SK-N-SH (cell line): ENCODE results near the gene PREB. TPM values are rescaled to one million over a fixed set of nuclear protein-coding genes. Genes with fewer than 3 reads are reported as not detected.

Source experiments
- CTCF ChIA-PET: fragments of 300-600, 350-600 bp; formaldehyde crosslinking; extraction: SDS; loops from one replicate; lab custom pipeline; 2021; lab: Yijun Ruan, JAX
- POLR2A ChIA-PET: fragments of 350-600 bp; sonication (Branson Sonifier 250); formaldehyde crosslinking; extraction: SDS; loops from one replicate; lab custom pipeline; 2020; ENCODE audit warnings: antibody characterized with exemption, inconsistent platforms; lab: Yijun Ruan, JAX
- DNase-seq: peaks from one replicate; pipeline ENCODE4 v3.0.0; 2012
- H2AFZ ChIP-seq: fragments of 200-600 bp; sonication (generic); 2 replicates; pipeline ENCODE4 v1.8.1; 2016; ENCODE audit warnings: antibody characterized with exemption, mild to moderate bottlenecking, low read depth
- H3F3A ChIP-seq: fragments of 200-600 bp; sonication (generic); replicated peaks from 2 replicates; pipeline ENCODE3; 2016; ENCODE audit warnings: antibody characterized with exemption, mild to moderate bottlenecking; ENCODE audit not compliant: insufficient read depth
- H3K27ac ChIP-seq, 2 experiments: fragments of 200-500 bp in 1 of 2; fragments of 200-600 bp in 1 of 2; sonication (Bioruptor generic) in 1 of 2; sonication (generic), shearing (Covaris generic) in 1 of 2; 2 replicates each; pipeline versions ENCODE4 v1.5.1 to v1.6.1; 2014 to 2016; ENCODE audit warnings: low read depth in 2 of 2, inconsistent platforms in 1 of 2, low read length in 1 of 2, mild to moderate bottlenecking in 1 of 2, mixed read lengths in 1 of 2
- H3K27me3 ChIP-seq: fragments of 200-600 bp; sonication (generic), shearing (Covaris generic); 2 replicates; pipeline ENCODE4 v1.6.1; 2016; ENCODE audit warnings: mixed run types; ENCODE audit not compliant: insufficient read depth
- H3K36me3 ChIP-seq, 2 experiments: fragments of 200-500 bp in 1 of 2; fragments of 200-600 bp in 1 of 2; sonication (Bioruptor generic) in 1 of 2; sonication (generic) in 1 of 2; replicated peaks in 1 of 2; 2 replicates each; pipeline versions ENCODE3 to v1.5.1; 2014 to 2016; ENCODE audit warnings: low read length in 1 of 2, mild to moderate bottlenecking in 1 of 2; ENCODE audit not compliant: insufficient read depth in 2 of 2, control insufficient read depth in 1 of 2
- H3K4me1 ChIP-seq, 2 experiments: fragments of 200-500 bp in 1 of 2; fragments of 200-600 bp in 1 of 2; sonication (Bioruptor generic) in 1 of 2; sonication (generic), shearing (Covaris generic) in 1 of 2; 2 replicates each; pipeline versions ENCODE4 v1.5.1 to v1.6.1; 2014 to 2016; ENCODE audit warnings: low read depth in 1 of 2, low read length in 1 of 2, mixed run types in 1 of 2; ENCODE audit not compliant: insufficient read depth in 2 of 2, control insufficient read depth in 1 of 2
- H3K4me2 ChIP-seq: fragments of 200-600 bp; sonication (generic), shearing (Covaris generic); 2 replicates; pipeline ENCODE4 v1.6.1; 2017; ENCODE audit warnings: mixed run types
- H3K4me3 ChIP-seq, 2 experiments: fragments of 200-500 bp in 1 of 2; fragments of 200-600 bp in 1 of 2; sonication (Bioruptor generic) in 1 of 2; sonication (generic), shearing (Covaris generic) in 1 of 2; 2 replicates each; pipeline versions ENCODE4 v1.5.1 to v1.8.1; 2014 to 2016; ENCODE audit warnings: low read depth in 2 of 2, inconsistent platforms in 1 of 2, low read length in 1 of 2, mild to moderate bottlenecking in 1 of 2, mixed read lengths in 1 of 2, moderate library complexity in 1 of 2
- H3K79me2 ChIP-seq: fragments of 200-600 bp; sonication (generic); 2 replicates; pipeline ENCODE4 v1.8.1; 2017; ENCODE audit warnings: mild to moderate bottlenecking; ENCODE audit not compliant: insufficient read depth
- H3K9ac ChIP-seq: fragments of 200-600 bp; sonication (generic); 2 replicates; pipeline ENCODE4 v1.6.1; 2017; ENCODE audit warnings: mixed run types
- H3K9me2 ChIP-seq: fragments of 200-600 bp; sonication (generic); 2 replicates; pipeline ENCODE4 v1.6.1; 2017; ENCODE audit warnings: mixed run types
- H3K9me3 ChIP-seq: fragments of 200-600 bp; sonication (generic); 2 replicates; pipeline ENCODE4 v1.6.1; 2017; ENCODE audit warnings: mixed run types, mild to moderate bottlenecking, moderate library complexity
- H4K20me1 ChIP-seq: fragments of 200-600 bp; sonication (generic); 2 replicates; pipeline ENCODE4 v1.6.1; 2017; ENCODE audit warnings: mild to moderate bottlenecking, mixed run types; ENCODE audit not compliant: insufficient read depth
- CHD2 ChIP-seq: fragments of 150-350 bp; IDR thresholded peaks from 2 replicates; pipeline ENCODE4 v1.6.1; 2018; ENCODE audit warnings: low read length; ENCODE audit not compliant: partially characterized antibody
- CTCF ChIP-seq: fragments of 200-600 bp; sonication (generic); IDR thresholded peaks from 2 replicates; pipeline ENCODE4 v1.6.1; 2017; ENCODE audit warnings: antibody characterized with exemption, mild to moderate bottlenecking, moderate library complexity
- FOXJ3 ChIP-seq: sonication (generic); formaldehyde crosslinking; IDR thresholded peaks from 2 replicates; pipeline ENCODE4 v1.5.1; 2020; ENCODE audit warnings: mild to moderate bottlenecking, missing genetic modification reagents
- FOXM1 ChIP-seq: IDR thresholded peaks from 2 replicates; pipeline ENCODE4 v1.4.0; 2012; ENCODE audit warnings: low read depth, mild to moderate bottlenecking
- IRF3 ChIP-seq: fragments of 150-350 bp; IDR thresholded peaks from 2 replicates; pipeline ENCODE4 v1.6.1; 2016; ENCODE audit warnings: mild to moderate bottlenecking, low read depth, low read length
- JUND ChIP-seq: IDR thresholded peaks from 2 replicates; pipeline ENCODE4 v1.4.0; 2012
- MEF2A ChIP-seq: IDR thresholded peaks from 2 replicates; pipeline ENCODE4 v1.4.0; 2012; ENCODE audit warnings: low read depth, borderline replicate concordance
- MXI1 ChIP-seq: IDR thresholded peaks from 2 replicates; pipeline ENCODE4 v1.6.1; 2012; ENCODE audit warnings: mild to moderate bottlenecking, low read depth, low read length, improper control_type of control experiment
- POLR2AphosphoS5 ChIP-seq: IDR thresholded peaks from 2 replicates; pipeline ENCODE4 v1.6.1; 2012; ENCODE audit warnings: low read depth, low read length
- RFX5 ChIP-seq: IDR thresholded peaks from 2 replicates; pipeline ENCODE4 v1.6.1; 2012; ENCODE audit warnings: mild to moderate bottlenecking, improper control_type of control experiment, low read length
- RXRA ChIP-seq: IDR thresholded peaks from 2 replicates; pipeline ENCODE4 v1.4.0; 2012; ENCODE audit warnings: low read depth, mild to moderate bottlenecking, borderline replicate concordance
- SMC3 ChIP-seq: IDR thresholded peaks from 2 replicates; pipeline ENCODE4 v1.6.1; 2012; ENCODE audit warnings: low read depth, low read length, improper control_type of control experiment
- USF2 ChIP-seq: fragments of 150-350 bp; IDR thresholded peaks from 2 replicates; pipeline ENCODE4 v1.6.1; 2017; ENCODE audit warnings: antibody characterized with exemption, low read length, low read depth, borderline replicate concordance
- WGBS: methylation state at CpG from one replicate; pipeline ENCODE4 v1.1.6; 2017; ENCODE audit warnings: low lambda C conversion rate; 5-methylcytosine and 5-hydroxymethylcytosine counted together
- polyA plus RNA-seq, 3 experiments: library from polyadenylated mRNA; depleted of rRNA; stranded (reverse); fragments of >200 nt; gene quantifications; 2 replicates each; pipeline ENCODE4 v1.2.3, GENCODE V29; 2012
- TF ChIP-seq, protein P1 (sequence below): IDR thresholded peaks from 2 replicates; pipeline ENCODE4 v1.4.0; 2012; ENCODE audit warnings: low read depth

PREB gene
- polyA plus RNA-seq, 1 of the 3 experiments (the other 2 are of a cell fraction), result 47.9 TPM

- TF ChIP-seq MEF2A (no peak), IRF3 (no peak), FOXJ3 (CRISPR knock-in tag) (no peak)
- TF ChIP-seq, protein P1, sequence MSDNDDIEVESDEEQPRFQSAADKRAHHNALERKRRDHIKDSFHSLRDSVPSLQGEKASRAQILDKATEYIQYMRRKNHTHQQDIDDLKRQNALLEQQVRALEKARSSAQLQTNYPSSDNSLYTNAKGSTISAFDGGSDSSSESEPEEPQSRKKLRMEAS, result no peak
These were observed 46.5 kb downstream of the PREB start (continued) for GRCh38 chr2:27087823-27088410.

GRCh38 chr2:27086724-27087593, 47.5 kb downstream of the PREB start, which contains the start of gene KHK:
TSS of gene KHK (plus strand) at chr2:27086772. CDS start at chr2:27087260, 488 bp downstream.
- CTCF ChIA-PET, result interaction anchor here (0.6 to 14.6 kb wide), 32 partner anchors 8 to 289 kb away, joined by 3 to 227 read pairs (median 4); partner anchors contain the start of genes ABHD1, AGBL5, OST4 and TMEM214

GRCh38 chr2:27086090-27086723, 48.2 kb downstream of the PREB start:
- no peaks in the 10 kb centered on the region for H3K9me3 ChIP-seq
- DNase-seq, result peak; percentile 100
- WGBS, result 2% methylated on average over 41 of the region's 81 CpGs
- H3K27ac ChIP-seq, result peak overlapping the region; percentile 37 to 89; a peak in 3 of 4 replicates
- ChIA-PET CTCF (interaction anchor here (0.7 to 14.6 kb wide), 31 partner anchors 9 to 283 kb away, joined by 3 to 227 read pairs (median 6); partner anchors contain the start of genes ABHD1, AGBL5, OST4 and TMEM214), POLR2A (interaction anchor here (0.7 to 6.7 kb wide), 13 partner anchors 8 to 196 kb away, joined by 3 to 63 read pairs (median 5); partner anchors contain the start of genes ABHD1, AGBL5, EMILIN1 and OST4)
- H3K79me2 ChIP-seq, result peaks cover 6% of the 10 kb centered on the region
- H3K4me2 ChIP-seq, result peak overlapping the region; percentile 89
- peaks cover 16% of the 10 kb centered on the region; the same call in 1 of the 2 replicates for H4K20me1 ChIP-seq
- H3K4me3 ChIP-seq, result peak overlapping the region; percentile 65 to 75
- peaks cover 8 to 38% of the 10 kb centered on the region in 2 experiments for H3K36me3 ChIP-seq
- H3K27me3 ChIP-seq, result no peaks in the 10 kb centered on the region
- peaks cover 7% of the 10 kb centered on the region for H3F3A ChIP-seq
- H3K9ac ChIP-seq, result peak overlapping the region; percentile 61
- H3K9me2 ChIP-seq, result no peaks in the 10 kb centered on the region
- peak overlapping the region; percentile 74; the same call in 1 of the 2 replicates for H2AFZ ChIP-seq
- peaks cover 9 to 46% of the 10 kb centered on the region in 2 experiments; a peak in 3 of 4 replicates for H3K4me1 ChIP-seq
- 0 out of 2 replicates have a peak, but pooled peaks have one; percentile 42 for TF ChIP-seq FOXJ3 (CRISPR knock-in tag)
- peak; percentile 59; the same call in 1 of the 2 replicates for TF ChIP-seq USF2
- TF ChIP-seq RXRA, result no peak
- peak; percentile 97 for TF ChIP-seq MXI1
- TF ChIP-seq, protein P1, result peak; percentile 97
- no peak for TF ChIP-seq RFX5
- TF ChIP-seq POLR2AphosphoS5, result peak; percentile 85; the same call in 1 of the 2 replicates
- TF ChIP-seq JUND, result no peak; the same call in 1 of the 2 replicates
- peak; percentile 76 for TF ChIP-seq SMC3
- TF ChIP-seq FOXM1, result no peak
- peak; percentile 69 for TF ChIP-seq CTCF
- peak; percentile 87 for TF ChIP-seq CHD2

More at GRCh38 chr2:27086724-27087593, 47.5 kb downstream of the PREB start, which contains the start of gene KHK:
- no peaks in the 10 kb centered on the region for H3K27me3 ChIP-seq
- H2AFZ ChIP-seq, result peak within 1 kb of the TSS; percentile 74; the same call in 1 of the 2 replicates
- 20% methylated on average over 34 of the region's 54 CpGs for whole genome bisulfite sequencing
- H3K9ac ChIP-seq, result peak within 1 kb of the TSS; percentile 61
- H3K27ac ChIP-seq, result peak within 1 kb of the TSS; percentile 37 to 89; a peak in 3 of 4 replicates
- DNase-seq, result peak; percentile 90
- H3K4me3 ChIP-seq, result peak within 1 kb of the TSS; percentile 65 to 75
- peak within 1 kb of the TSS; percentile 89 for H3K4me2 ChIP-seq
- H3F3A ChIP-seq, result peaks cover 7% of the 10 kb centered on the region
- H4K20me1 ChIP-seq, result peaks cover 10% of the 10 kb centered on the region; the same call in 1 of the 2 replicates
- POLR2A ChIA-PET, result interaction anchor here (0.7 to 4.8 kb wide), 18 partner anchors 8 to 238 kb away, joined by 3 to 36 read pairs (median 4); partner anchors contain the start of genes ABHD1, AGBL5, EMILIN1 and OST4
- peaks cover 6 to 38% of the 10 kb centered on the region in 2 experiments; a peak in 3 of 4 replicates for H3K4me1 ChIP-seq
- H3K79me2 ChIP-seq, result peaks cover under 1% of the 10 kb centered on the region; the same call in 1 of the 2 replicates
- no peaks in the 10 kb centered on the region for H3K9me3 ChIP-seq
- peaks cover 4 to 31% of the 10 kb centered on the region in 2 experiments for H3K36me3 ChIP-seq
- no peaks in the 10 kb centered on the region for H3K9me2 ChIP-seq
- TF ChIP-seq JUND, result no peak
- peak; percentile 59 for TF ChIP-seq MXI1
